Uterus (tissue), 2 donors: Measurements from ENCODE around the gene FARS2.

Experiments
- CTCF ChIP-seq, 4 experiments: fragments of 200-600 bp in 2 of 4; fragments of 450-650 bp in 2 of 4; sonication (generic) in 2 of 4; IDR thresholded peaks; one replicate each; pipeline ENCODE4 v1.5.1; 2016 to 2019; ENCODE audit warnings: antibody characterized with exemption in 4 of 4, mild to moderate bottlenecking in 2 of 4, moderate library complexity in 1 of 4
- POLR2A ChIP-seq, 2 donors: fragments of 450-650 bp; IDR thresholded peaks; one replicate each; pipeline ENCODE4 v1.6.1; 2016; ENCODE audit warnings: antibody characterized with exemption in 2 of 2, mild to moderate bottlenecking in 1 of 2, moderate library complexity in 1 of 2

- TF ChIP-seq CTCF (IDR thresholded peaks at IDR 0.05) = no peak
- TF ChIP-seq POLR2A (IDR thresholded peaks at IDR 0.05) = no peak
Observed at GRCh38 chr6:5754904-5755303, 493.6 kb downstream of the FARS2 start.
